GM23338 (cell line): Measurements from ENCODE around the gene FOXJ3. TPM values are rescaled to one million over a fixed set of nuclear protein-coding genes. Genes with fewer than 3 reads are reported as not detected.

Experiments
- ATAC-seq: fragments of 200-7000 bp; cut with Tn5 transposase; 3 replicates; pipeline ENCODE4 v1.9.1; 2020
- DNase-seq: peaks from one replicate; pipeline ENCODE4 v3.0.0-alpha.2; 2015; ENCODE audit warnings: low spot score
- H2AFZ ChIP-seq: fragments of 200-600 bp; sonication (generic); 2 replicates; pipeline ENCODE4 v1.8.0; 2016; ENCODE audit warnings: antibody characterized with exemption, mild to moderate bottlenecking, moderate library complexity
- H3F3A ChIP-seq: fragments of 200-600 bp; sonication (generic); replicated peaks from 2 replicates; pipeline ENCODE4 v1.8.0; 2017; ENCODE audit warnings: antibody characterized with exemption, mixed run types, low read depth
- H3K27ac ChIP-seq: fragments of 200-600 bp; sonication (generic); 2 replicates; pipeline ENCODE4 v1.6.1; 2016; ENCODE audit warnings: low read depth
- H3K27me3 ChIP-seq: fragments of 200-600 bp; sonication (generic); 2 replicates; pipeline ENCODE4 v1.8.0; 2016; ENCODE audit warnings: mild to moderate bottlenecking, mixed run types, moderate library complexity; ENCODE audit not compliant: insufficient read depth
- H3K36me3 ChIP-seq: fragments of 200-600 bp; sonication (generic); 2 replicates; pipeline ENCODE4 v1.8.0; 2016; ENCODE audit warnings: mild to moderate bottlenecking; ENCODE audit not compliant: insufficient read depth
- H3K4me1 ChIP-seq: fragments of 200-600 bp; sonication (generic); 2 replicates; pipeline ENCODE4 v1.8.0; 2016; ENCODE audit warnings: mild to moderate bottlenecking, moderate library complexity; ENCODE audit not compliant: insufficient read depth
- H3K4me2 ChIP-seq: fragments of 200-600 bp; sonication (generic); 2 replicates; pipeline ENCODE4 v1.7.1; 2017; ENCODE audit warnings: mixed run types
- H3K4me3 ChIP-seq: fragments of 200-600 bp; sonication (generic); 2 replicates; pipeline ENCODE4 v1.6.1; 2016; ENCODE audit warnings: mixed run types
- H3K79me2 ChIP-seq: fragments of 200-600 bp; sonication (generic); replicated peaks from 2 replicates; pipeline ENCODE4 v1.8.0; 2017; ENCODE audit warnings: mild to moderate bottlenecking; ENCODE audit not compliant: insufficient read depth
- H3K9me2 ChIP-seq: fragments of 200-600 bp; sonication (generic); 2 replicates; pipeline ENCODE4 v1.8.0; 2017; ENCODE audit not compliant: insufficient read depth
- H4K20me1 ChIP-seq: fragments of 200-600 bp; sonication (generic); replicated peaks from 2 replicates; pipeline ENCODE4 v1.8.0; 2017; ENCODE audit warnings: mild to moderate bottlenecking; ENCODE audit not compliant: insufficient read depth
- H3K27ac Mint-ChIP-seq: 2 replicates; pipeline ENCODE4 v1.8.0; 2020; ENCODE audit warnings: inconsistent platforms, mild to moderate bottlenecking, moderate library complexity, mixed read lengths
- H3K27me3 Mint-ChIP-seq: 3 replicates; pipeline ENCODE4 v1.8.0; 2022; ENCODE audit warnings: low read depth, mild to moderate bottlenecking, moderate library complexity, mixed read lengths, inconsistent platforms; ENCODE audit not compliant: insufficient read depth, poor library complexity
- H3K36me3 Mint-ChIP-seq: 3 replicates; pipeline ENCODE4 v1.8.0; 2021; ENCODE audit warnings: low read depth, mild to moderate bottlenecking, inconsistent platforms, moderate library complexity, mixed read lengths
- H3K4me1 Mint-ChIP-seq: 3 replicates; pipeline ENCODE4 v1.8.0; 2020; ENCODE audit warnings: mild to moderate bottlenecking, inconsistent platforms, mixed read lengths
- H3K4me3 Mint-ChIP-seq: 3 replicates; pipeline ENCODE4 v1.8.0; 2021; ENCODE audit warnings: moderate library complexity, mild to moderate bottlenecking, inconsistent platforms, mixed read lengths
- H3K9me3 Mint-ChIP-seq: 3 replicates; pipeline ENCODE4 v1.8.0; 2020; ENCODE audit warnings: moderate library complexity, mild to moderate bottlenecking, inconsistent platforms, mixed read lengths
- CREB1 ChIP-seq: fragments of 250-450 bp; sonication (Bioruptor Pico); IDR thresholded peaks from 2 replicates; pipeline ENCODE4 v1.5.0; 2020; ENCODE audit warnings: low read depth, mild to moderate bottlenecking, moderate library complexity
- CTCF ChIP-seq, 2 experiments: fragments of 200-600 bp in 1 of 2; sonication (generic) in 1 of 2; conservative IDR thresholded peaks; 2 replicates each; pipeline versions ENCODE4 v1.5.1 to v1.6.1; 2016 to 2017; ENCODE audit warnings: antibody characterized with exemption in 2 of 2, low read depth in 2 of 2, mild to moderate bottlenecking in 2 of 2, moderate library complexity in 1 of 2
- ETS1 ChIP-seq: IDR thresholded peaks from 2 replicates; pipeline ENCODE4 v1.6.1; 2016; ENCODE audit warnings: antibody characterized with exemption
- NANOG ChIP-seq: IDR thresholded peaks from 2 replicates; pipeline ENCODE4 v1.6.1; 2016; ENCODE audit warnings: antibody characterized with exemption, borderline replicate concordance
- STAT1 ChIP-seq: IDR thresholded peaks from one replicate; pipeline ENCODE4 v1.6.1; 2016; ENCODE audit warnings: antibody characterized with exemption; ENCODE audit not compliant: unreplicated experiment
- ZNF114 ChIP-seq: fragments of 250-450 bp; sonication (Bioruptor Pico); IDR thresholded peaks from 2 replicates; pipeline ENCODE4 v1.5.0; 2020; ENCODE audit warnings: mild to moderate bottlenecking, moderate library complexity
- ZNF462 ChIP-seq: fragments of 250-450 bp; sonication (Bioruptor Pico); IDR thresholded peaks from 2 replicates; pipeline ENCODE4 v1.5.0; 2020; ENCODE audit warnings: mild to moderate bottlenecking, moderate library complexity
- polyA plus RNA-seq: library from polyadenylated mRNA; unstranded; fragments of >200 nt; fragmentation: Nextera tagmentation; extraction: Ambion mirVana; gene quantifications from 2 replicates; pipeline ENCODE4 v1.2.1, GENCODE V29; 2016
- total RNA-seq: library from RNA; depleted of rRNA; stranded (reverse); fragments of >200 nt; shearing (Covaris generic); gene quantifications from 2 replicates; pipeline ENCODE4 v1.2.3, GENCODE V29; 2014

Gene FOXJ3
- total and polyA plus RNA-seq, 2 experiments from 2014 or later = 36.6 to 53.3 TPM

GRCh38 chr1:42168391-42168670, 166.7 kb downstream of the FOXJ3 start:
- DNase-seq = no peak
- H3K36me3 ChIP-seq = no peaks in the 10 kb centered on the region
- no peaks in the 10 kb centered on the region for H3K79me2 ChIP-seq
- H3K36me3 Mint-ChIP-seq = no peaks in the 10 kb centered on the region
- H3K9me2 ChIP-seq = no peaks in the 10 kb centered on the region
- no peaks in the 10 kb centered on the region for H3F3A ChIP-seq
- no peak overlapping the region for H3K27ac Mint-ChIP-seq
- TF ChIP-seq CTCF (conservative IDR thresholded peaks at IDR 0.05; ENCODE audit: low read depth in 2 of 2) (no peak), ETS1 (no peak), CREB1 (no peak), NANOG (no peak), ZNF114 (CRISPR knock-in tag) (no peak), ZNF462 (no peak), STAT1 (no peak)
- H3K9me3 Mint-ChIP-seq = no peaks in the 10 kb centered on the region; the same call in 2 of the 3 replicates
- no peak overlapping the region for H3K27ac ChIP-seq
- H3K4me3 ChIP-seq = no peak overlapping the region
- H4K20me1 ChIP-seq = no peaks in the 10 kb centered on the region
- no peak for ATAC-seq
- no peak overlapping the region for H2AFZ ChIP-seq
- no peak overlapping the region for H3K4me3 Mint-ChIP-seq
- H3K4me2 ChIP-seq = no peak overlapping the region
- H3K4me1 Mint-ChIP-seq = peaks cover 4% of the 10 kb centered on the region; the same call in 2 of the 3 replicates
- H3K27me3 Mint-ChIP-seq = peaks cover 11% of the 10 kb centered on the region
- no peaks in the 10 kb centered on the region for H3K27me3 ChIP-seq
- no peaks in the 10 kb centered on the region for H3K4me1 ChIP-seq
